ENCODE measurements around the gene SHD.
"Not testable (repeated sequence)": the region's sequence is repeated elsewhere in the genome, so short reads cannot be mapped to it uniquely, and the experiment has no call there.

The SHD gene, protein sequence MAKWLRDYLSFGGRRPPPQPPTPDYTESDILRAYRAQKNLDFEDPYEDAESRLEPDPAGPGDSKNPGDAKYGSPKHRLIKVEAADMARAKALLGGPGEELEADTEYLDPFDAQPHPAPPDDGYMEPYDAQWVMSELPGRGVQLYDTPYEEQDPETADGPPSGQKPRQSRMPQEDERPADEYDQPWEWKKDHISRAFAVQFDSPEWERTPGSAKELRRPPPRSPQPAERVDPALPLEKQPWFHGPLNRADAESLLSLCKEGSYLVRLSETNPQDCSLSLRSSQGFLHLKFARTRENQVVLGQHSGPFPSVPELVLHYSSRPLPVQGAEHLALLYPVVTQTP

DNA sequence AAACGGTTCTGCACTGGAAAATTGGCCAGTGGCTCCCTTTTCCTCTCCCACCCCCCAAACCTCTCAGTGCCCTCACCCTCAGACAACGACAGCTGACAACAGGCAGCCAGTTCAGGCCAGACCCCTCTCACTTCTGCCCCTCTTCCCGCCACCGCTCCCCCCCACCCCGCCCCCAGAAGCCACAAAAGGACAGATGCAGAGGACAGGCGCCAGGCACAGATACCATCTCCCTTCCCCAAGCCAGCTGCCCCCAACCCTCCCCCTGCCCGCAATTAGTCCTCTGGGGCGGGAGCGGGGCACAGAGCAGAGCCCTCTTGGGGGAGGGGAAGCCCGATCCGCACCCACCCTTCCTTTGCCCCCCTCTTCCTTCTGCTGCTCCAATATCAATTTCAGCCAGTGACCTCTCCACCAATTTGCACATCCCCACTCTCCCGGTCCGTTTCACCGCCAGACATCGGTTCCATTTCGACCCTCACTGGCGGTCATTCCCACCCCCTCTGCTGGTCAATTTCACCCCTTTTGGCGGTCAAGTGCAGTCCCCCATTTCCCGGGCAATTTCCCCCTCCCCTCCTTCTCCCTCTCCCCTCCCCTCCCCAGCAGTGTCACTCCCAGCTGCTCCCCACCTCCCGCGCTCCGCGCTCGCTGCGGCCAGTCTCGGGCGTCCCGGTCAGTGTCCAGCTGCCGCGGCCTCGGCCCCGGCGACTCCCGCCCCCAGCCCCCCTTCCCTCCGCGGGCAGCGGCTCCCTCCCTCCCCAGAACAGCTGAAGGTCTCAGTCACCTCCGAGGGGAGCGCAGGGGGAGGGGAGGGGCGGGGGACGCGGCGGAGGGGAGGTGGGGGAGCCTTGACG lies at the start of gene SHD:
Gene SHD, plus strand, starts transcription at position 848 of the 848 bp plus-strand sequence. CDS start 798 bp downstream, outside the sequence.
- FAIRE-seq = no peak

DNA sequence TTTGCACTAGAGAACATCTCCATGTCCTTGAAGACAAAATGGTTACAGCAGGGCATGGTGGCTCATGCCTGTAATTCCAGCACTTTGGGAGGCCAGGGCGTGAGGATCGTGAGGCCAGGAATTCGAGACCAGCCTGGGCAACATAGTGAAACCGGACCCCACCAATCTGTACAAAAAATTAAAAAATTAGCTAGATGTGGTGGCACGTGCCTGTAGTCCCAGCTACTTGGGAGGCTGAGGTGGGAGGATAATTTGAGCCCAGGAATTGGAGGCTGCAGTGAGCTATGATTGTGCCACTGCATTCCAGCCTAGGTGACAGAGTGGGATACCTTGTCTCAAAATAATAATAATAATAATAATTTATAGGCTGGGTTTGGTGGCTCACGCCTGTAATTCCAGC lies 48.8 kb upstream of the SHD start:
- not testable (repeated sequence) for FAIRE-seq

DNA sequence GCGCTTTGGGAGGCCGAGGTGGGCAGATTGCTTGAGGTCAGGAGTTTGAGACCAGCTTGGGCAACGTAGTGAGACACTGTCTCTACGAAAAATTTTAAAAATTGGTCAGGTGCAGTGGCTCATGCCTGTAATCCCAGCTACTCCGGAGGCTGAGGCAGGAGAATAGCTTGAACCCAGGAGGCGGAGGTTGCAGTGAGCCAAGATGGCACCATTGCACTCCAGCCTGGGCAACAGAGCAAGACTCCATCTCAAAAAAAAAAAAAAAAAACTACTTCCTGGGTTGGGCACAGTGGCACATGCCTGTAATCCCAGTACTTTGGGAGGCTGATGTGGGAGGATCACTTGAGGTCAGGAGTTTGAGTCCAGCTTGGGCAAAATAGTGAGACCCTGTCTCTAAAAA lies 47.5 kb upstream of the SHD start:
- not testable (repeated sequence) for FAIRE-seq

DNA sequence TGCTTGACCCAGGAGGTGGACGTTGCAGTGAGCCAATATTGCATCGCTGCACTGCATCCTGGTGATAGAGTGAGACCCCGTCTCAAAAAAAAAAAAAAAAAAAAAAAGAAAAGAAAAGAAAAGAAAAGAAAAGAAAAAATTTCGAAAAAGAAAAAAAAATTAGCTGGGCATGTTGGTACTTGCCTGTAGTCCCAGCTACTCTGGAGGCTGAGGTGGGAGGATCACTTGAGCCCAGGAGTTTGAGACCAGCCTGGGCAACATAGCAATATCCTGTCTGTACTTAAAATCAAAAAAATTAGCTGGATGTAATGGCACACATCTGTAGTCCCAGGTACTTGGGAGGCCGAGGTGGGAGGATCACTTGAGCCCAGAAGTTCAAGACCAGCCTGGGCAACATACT lies 46.9 kb upstream of the SHD start:
- FAIRE-seq = not testable (repeated sequence)

GRCh38 chr19:4232614-4233281 lies 46.3 kb upstream of the SHD start:
- FAIRE-seq = no peak

DNA sequence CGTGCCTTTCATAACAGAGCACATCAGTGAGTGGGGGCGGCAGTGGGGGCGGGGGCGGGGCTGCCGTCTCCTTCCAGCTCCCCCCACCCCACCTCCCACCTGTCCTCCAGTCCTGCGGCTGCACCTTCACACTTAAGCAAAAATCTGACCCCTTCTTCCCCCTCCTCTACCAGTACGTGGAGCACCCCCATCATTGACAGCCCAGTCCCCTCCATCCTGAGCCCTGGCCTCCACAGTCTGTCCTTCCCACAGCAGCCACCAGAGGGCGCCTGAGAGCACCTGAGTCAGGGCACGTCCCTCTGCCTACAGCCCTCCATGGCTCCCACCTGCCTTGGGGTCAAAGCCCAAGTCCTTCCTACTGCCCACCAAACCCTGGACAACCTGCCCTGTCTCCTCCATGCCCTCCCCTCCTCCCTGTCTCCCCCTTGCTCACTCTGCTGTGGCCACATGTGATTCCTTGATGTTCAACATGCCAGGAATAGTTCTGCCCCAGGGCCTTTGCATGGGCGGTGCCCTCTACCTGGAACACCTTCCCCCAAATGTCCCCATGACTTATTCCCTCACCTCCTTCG lies 45.7 kb upstream of the SHD start:
- FAIRE-seq = no peak

DNA sequence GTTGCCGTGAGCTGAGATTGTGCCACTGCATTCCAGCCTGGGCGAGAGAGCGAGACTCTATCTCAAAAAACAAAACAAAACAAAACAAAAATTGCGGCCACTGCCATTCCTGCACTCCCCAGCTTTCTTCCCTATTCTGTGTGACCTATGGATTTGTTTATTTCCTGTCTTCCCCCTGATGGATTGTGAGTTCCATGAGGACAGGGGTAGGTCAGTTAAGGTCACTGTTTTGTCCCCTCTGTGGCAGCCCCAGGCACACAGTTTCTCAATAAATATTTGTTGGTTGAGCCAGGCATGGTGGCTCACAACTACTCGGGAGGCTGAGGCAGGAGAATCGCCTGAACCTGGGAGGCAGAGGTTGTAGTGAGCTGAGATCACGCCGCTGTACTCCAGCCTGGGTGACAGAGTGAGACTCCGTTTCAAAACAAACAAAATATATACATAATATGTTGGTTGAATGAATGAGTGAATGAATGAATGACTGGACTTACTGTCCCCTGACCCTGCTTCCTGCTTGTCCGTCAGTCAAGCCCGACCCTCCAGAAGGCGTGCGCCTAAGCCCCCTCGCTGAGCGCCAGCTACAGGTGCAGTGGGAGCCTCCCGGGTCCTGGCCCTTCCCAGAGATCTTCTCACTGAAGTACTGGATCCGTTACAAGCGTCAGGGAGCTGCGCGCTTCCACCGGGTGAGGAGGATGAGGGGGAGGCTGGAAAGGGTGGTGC lies 44.8 kb upstream of the SHD start:
- no peak for FAIRE-seq

DNA sequence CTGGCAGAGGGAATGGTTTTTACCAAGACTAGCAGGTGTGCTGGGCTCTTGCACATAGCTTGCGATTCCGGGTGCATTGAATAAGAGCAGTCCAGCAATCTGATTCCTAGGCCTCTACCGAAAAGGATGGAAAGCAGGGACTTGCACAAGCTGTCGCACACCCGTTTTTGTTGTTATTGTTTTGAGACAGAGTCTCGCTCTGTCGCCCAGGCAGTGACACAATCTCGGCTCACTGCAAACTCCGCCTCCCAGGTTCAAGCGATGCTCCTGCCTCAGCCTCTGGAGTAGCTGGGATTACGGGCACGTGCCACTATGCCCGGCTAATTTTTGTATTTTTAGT lies 44.2 kb upstream of the SHD start:
- FAIRE-seq = no peak

DNA sequence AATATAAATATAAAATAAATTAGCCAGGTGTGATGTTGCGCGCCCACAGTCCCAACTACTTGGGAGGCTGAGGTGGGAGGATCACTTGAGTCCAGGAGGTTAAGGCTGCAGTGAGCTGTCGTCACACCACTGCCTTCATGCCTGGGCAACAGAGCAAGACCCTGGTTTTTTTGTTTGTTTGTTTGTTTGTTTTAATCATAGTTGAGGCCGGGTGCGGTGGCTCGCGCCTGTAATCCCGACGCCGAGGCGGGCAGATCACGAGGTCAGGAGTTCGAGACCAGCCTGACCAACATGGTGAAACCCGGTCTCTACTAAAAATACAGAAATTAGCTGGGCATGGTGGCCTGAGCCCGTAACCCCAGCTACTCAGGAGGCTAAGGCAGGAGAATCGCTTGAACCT lies 41.6 kb upstream of the SHD start:
- not testable (repeated sequence) for FAIRE-seq

DNA sequence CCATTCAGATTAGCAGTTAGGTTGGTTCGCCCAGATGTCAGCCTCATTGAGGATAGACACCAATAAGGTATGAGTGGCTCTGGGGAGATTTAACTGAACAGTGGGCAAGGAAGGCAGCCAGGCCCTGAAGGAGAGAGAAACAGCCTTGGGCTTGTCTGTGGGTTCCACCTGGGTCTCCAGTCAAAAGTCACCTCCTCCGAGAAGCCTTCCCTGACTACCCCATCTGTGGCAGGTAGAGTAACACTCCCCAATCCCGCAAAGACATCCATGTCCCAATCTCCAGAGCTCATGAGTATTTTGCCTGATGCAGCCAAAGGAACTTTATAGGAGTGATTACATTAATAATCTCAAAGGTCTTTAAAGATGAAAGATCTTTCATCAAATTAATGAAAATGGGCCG lies 40.2 kb upstream of the SHD start:
- FAIRE-seq = no peak

DNA sequence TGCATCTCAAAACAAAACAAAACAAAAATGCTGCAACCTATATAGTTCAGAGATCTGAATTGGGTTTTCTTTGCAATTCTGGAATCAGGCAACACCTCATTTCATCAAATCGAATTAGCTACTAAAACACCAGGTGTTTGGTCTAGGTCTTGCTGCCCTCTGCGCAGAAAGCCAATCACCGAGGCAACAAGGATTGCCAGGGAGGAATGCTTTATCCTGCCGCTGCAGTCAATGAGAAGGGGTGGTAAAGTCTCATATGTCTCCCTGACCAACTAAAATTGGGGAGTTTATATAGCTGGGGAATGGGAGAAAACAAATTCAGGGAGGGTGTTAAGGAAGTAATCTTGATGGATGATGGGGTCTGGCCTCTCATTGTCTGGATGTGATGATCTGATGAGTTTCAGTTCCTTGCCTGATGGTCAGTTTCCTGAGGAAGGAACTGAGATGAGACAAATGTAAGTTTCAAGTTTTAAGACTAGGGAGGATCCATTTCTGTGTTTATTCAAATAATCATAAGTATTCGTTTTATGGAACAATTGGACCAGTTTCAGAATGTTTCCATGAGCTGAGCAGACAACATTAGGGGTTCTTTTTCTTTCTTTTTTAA lies 37.1 kb upstream of the SHD start:
- FAIRE-seq = no peak

- not testable (repeated sequence) for FAIRE-seq
Observed at GRCh38 chr19:4245938-4246337, 33.1 kb upstream of the SHD start.

GRCh38 chr19:4246767-4247593 lies 32.1 kb upstream of the SHD start, which contains the start of gene YJU2:
Gene YJU2, plus strand, starts transcription at chr19:4247080. Its CDS starts 67 bp downstream, at chr19:4247147.
- peak; percentile 90 for FAIRE-seq

- no peak for FAIRE-seq
Observed at GRCh38 chr19:4256563-4256962, 22.5 kb upstream of the SHD start.

DNA sequence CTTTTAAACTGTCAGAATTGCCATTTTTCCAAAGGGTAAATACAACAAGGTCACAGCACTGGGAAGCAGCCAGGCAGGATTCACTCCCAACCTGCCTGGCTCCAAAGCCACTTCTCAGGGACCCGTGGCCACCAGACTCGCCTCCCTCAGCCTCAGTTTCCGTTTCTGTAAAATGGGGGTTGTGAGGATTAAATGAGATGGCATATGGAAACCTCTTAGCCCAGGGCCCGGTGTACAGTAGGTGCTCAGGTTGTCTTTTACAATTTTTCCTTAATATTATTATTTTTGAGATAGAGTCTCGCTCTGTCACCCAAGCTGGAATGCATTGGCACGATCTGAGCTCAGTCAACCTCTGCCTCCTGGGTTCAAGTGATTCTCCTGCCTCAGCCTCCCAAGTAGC lies 22.0 kb upstream of the SHD start:
- no peak for FAIRE-seq

DNA sequence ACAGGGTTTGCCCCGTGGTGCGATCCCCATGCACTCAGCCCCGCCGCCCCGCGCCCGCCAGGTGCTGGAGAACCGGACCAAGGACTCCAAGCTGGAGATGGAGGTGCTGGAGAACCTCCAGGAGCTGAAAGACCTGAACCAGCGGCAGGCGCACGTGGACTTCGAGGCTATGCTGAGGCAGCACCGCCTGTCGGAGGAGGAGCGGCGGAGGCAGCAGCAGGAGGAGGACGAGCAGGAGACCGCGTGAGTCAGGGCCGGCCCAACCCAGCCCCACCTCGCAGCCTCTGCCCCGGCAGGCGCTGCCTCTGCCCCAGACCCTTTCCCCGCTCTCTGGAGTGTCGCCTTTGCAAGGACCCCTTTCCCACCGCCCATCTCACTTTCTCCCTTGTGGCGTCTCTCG lies 20.9 kb upstream of the SHD start:
- no peak for FAIRE-seq

DNA sequence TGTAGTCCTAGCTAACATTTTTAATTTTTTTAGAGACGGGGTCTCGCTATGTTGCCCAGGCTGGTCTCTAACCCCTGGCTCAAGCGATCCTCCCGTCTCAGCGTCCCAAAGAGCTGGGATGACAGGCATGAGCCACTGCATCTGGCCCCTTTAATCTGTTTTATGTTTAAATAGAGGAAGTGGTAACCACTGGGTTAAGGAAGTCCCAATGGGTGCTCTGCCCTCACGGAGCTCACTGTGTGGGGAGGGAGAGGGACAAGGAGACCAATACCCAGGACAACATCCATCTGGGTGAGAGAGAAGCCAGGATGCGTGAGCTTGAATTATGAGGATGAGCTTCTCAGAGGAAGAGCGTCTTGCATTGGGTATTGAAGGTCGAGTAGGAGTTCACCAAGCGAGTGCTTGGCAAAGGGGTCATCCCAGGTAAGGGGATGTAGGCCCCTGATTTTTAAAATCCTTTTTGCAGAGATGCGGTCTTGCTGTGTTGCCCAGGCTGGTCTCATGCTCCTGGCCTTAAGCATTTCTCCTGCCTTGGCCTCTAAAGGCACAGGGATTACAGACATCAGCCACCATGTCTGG lies 18.4 kb upstream of the SHD start:
- FAIRE-seq = no peak

- FAIRE-seq = no peak
Observed at GRCh38 chr19:4264812-4265211, 14.3 kb upstream of the SHD start.

DNA sequence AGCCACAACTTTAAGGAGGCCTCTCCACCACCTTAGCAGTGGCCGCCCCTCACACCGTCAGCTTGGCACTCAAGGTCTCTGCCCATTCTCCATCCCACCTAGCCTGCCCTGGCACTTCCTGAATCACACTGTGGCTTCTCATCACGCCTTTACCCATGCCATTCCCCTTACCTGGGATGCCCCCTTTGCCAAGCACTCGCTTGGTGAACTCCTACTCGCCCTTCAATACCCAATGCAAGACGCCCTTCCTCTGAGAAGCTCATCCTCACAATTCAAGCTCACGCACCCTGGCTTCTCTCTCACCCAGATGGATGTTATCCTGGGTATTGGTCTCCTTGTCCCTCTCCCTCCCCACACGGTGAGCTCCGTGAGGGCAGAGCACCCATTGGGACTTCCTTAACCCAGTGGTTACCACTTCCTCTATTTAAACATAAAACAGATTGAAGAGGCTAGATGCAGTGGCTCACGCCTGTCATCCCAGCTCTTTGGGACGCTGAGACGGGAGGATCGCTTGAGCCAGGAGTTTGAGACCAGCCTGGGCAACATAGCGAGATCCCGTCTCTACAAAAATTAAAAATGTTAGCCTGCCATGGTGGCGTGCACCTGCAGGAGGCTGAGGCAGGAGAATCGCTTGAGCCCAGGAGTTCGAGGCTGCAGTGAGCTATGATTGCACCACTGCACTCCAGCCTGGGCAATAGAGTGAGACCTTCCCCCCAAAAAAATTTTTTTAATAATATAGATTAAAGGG lies 12.6 kb upstream of the SHD start:
- no peak for FAIRE-seq

All from islet of Langerhans (tissue), 1 donor.